Neural cell (in vitro differentiated cells): ENCODE measurements around the gene PHLDB1. TPM values are rescaled to one million over a fixed set of nuclear protein-coding genes. Genes with fewer than 3 reads are reported as not detected.
"Not testable (repeated sequence)": the region's sequence is repeated elsewhere in the genome, so short reads cannot be mapped to it uniquely, and the experiment has no call there.

Experiments used
- H2AFZ ChIP-seq: fragments of 200-600, 300-800 bp; sonication (generic), shearing (Covaris generic); 2 replicates; pipeline ENCODE4 v1.6.0; 2014; ENCODE audit warnings: low read depth, mild to moderate bottlenecking, antibody characterized with exemption, low read length, moderate library complexity
- H3F3A ChIP-seq: fragments of 200-600 bp; shearing (Covaris generic); 2 replicates; pipeline ENCODE4 v1.6.1; 2016; ENCODE audit warnings: mild to moderate bottlenecking, moderate library complexity, mixed read lengths, antibody characterized with exemption, low read length; ENCODE audit not compliant: insufficient read depth, poor library complexity, severe bottlenecking
- H3K27ac ChIP-seq: fragments of 200-600, 300-800 bp; sonication (generic), shearing (Covaris generic); 2 replicates; pipeline ENCODE4 v1.5.1; 2014; ENCODE audit warnings: mild to moderate bottlenecking, low read length, moderate library complexity
- H3K27me3 ChIP-seq: fragments of 300-800, 200-600 bp; sonication (generic), shearing (Covaris generic); 2 replicates; pipeline ENCODE4 v1.6.0; 2014; ENCODE audit warnings: mild to moderate bottlenecking, low read depth, low read length, moderate library complexity; ENCODE audit not compliant: insufficient read depth
- H3K36me3 ChIP-seq: fragments of 300-800, 200-600 bp; sonication (generic), shearing (Covaris generic); 2 replicates; pipeline ENCODE4 v1.5.1; 2014; ENCODE audit warnings: mild to moderate bottlenecking, antibody characterized with exemption, low read length, moderate library complexity; ENCODE audit not compliant: insufficient read depth
- H3K4me2 ChIP-seq: fragments of 300-800, 200-600 bp; sonication (generic), shearing (Covaris generic); 2 replicates; pipeline ENCODE4 v1.6.0; 2014; ENCODE audit warnings: mild to moderate bottlenecking, low read length
- H3K4me3 ChIP-seq: fragments of 300-800, 200-600 bp; sonication (generic), shearing (Covaris generic); 2 replicates; pipeline ENCODE4 v1.5.1; 2014; ENCODE audit warnings: mild to moderate bottlenecking, low read length, moderate library complexity
- H3K79me2 ChIP-seq: fragments of 200-600 bp; shearing (Covaris generic); replicated peaks from 2 replicates; pipeline ENCODE4 v1.6.0; 2014; ENCODE audit warnings: mild to moderate bottlenecking, low read length, moderate library complexity; ENCODE audit not compliant: insufficient read depth
- H3K9ac ChIP-seq: fragments of 300-800, 200-600 bp; sonication (generic), shearing (Covaris generic); 2 replicates; pipeline ENCODE4 v1.6.1; 2016; ENCODE audit warnings: mild to moderate bottlenecking, low read length, mixed read lengths
- H3K9me2 ChIP-seq: fragments of 200-600 bp; shearing (Covaris generic); 2 replicates; pipeline ENCODE4 v1.6.1; 2016; ENCODE audit warnings: mild to moderate bottlenecking, low read length, mixed read lengths; ENCODE audit not compliant: insufficient read depth
- H3K9me3 ChIP-seq: fragments of 200-600, 300-800 bp; sonication (generic), shearing (Covaris generic); 2 replicates; pipeline ENCODE4 v1.6.1; 2016; ENCODE audit warnings: mild to moderate bottlenecking, mixed run types, low read length, moderate library complexity, mixed read lengths
- H4K20me1 ChIP-seq: fragments of 200-600 bp; shearing (Covaris generic); 2 replicates; pipeline ENCODE4 v1.6.1; 2016; ENCODE audit warnings: mild to moderate bottlenecking, mixed run types; ENCODE audit not compliant: insufficient read depth
- EP300 ChIP-seq: fragments of 450-650 bp; conservative IDR thresholded peaks from 2 replicates; pipeline ENCODE4 v1.6.1; 2014; ENCODE audit warnings: antibody characterized with exemption, mild to moderate bottlenecking, moderate library complexity; ENCODE audit not compliant: poor library complexity, severe bottlenecking
- EZH2 ChIP-seq: fragments of 200-600, 300-800 bp; shearing (Covaris generic), sonication (generic); IDR thresholded peaks from 2 replicates; pipeline ENCODE4 v1.6.1; 2014; ENCODE audit warnings: antibody characterized with exemption, low read length, borderline replicate concordance, mild to moderate bottlenecking; ENCODE audit not compliant: insufficient read depth, poor library complexity, severe bottlenecking
- MXI1 ChIP-seq: fragments of 450-650 bp; conservative IDR thresholded peaks from 2 replicates; pipeline ENCODE4 v1.6.1; 2014; ENCODE audit warnings: antibody characterized with exemption, mild to moderate bottlenecking; ENCODE audit not compliant: poor library complexity, severe bottlenecking
- POLR2AphosphoS5 ChIP-seq: IDR thresholded peaks from 2 replicates; pipeline ENCODE4 v1.6.1; 2012
- RAD21 ChIP-seq: fragments of 450-650 bp; conservative IDR thresholded peaks from 2 replicates; pipeline ENCODE4 v1.6.1; 2014; ENCODE audit warnings: antibody characterized with exemption, mild to moderate bottlenecking, moderate library complexity
- SMC3 ChIP-seq: fragments of 450-650 bp; conservative IDR thresholded peaks from 2 replicates; pipeline ENCODE4 v1.6.1; 2014; ENCODE audit warnings: antibody characterized with exemption, mild to moderate bottlenecking, moderate library complexity; ENCODE audit not compliant: poor library complexity
- TAF1 ChIP-seq: IDR thresholded peaks from 2 replicates; pipeline ENCODE4 v1.6.1; 2012; ENCODE audit warnings: low read depth
- polyA plus RNA-seq: library from polyadenylated mRNA; depleted of rRNA; stranded (reverse); fragments of >200 nt; gene quantifications from 2 replicates; pipeline ENCODE4 v1.2.3, GENCODE V29; 2014
- TF ChIP-seq, protein P1 (sequence below): fragments of 450-650 bp; IDR thresholded peaks from 2 replicates; pipeline ENCODE4 v1.5.1; 2014; ENCODE audit warnings: antibody characterized with exemption, mild to moderate bottlenecking, moderate library complexity; ENCODE audit not compliant: poor library complexity, severe bottlenecking
- TF ChIP-seq, protein P2 (sequence below): IDR thresholded peaks from 2 replicates; pipeline ENCODE4 v1.6.1; 2012; ENCODE audit warnings: borderline replicate concordance

The PHLDB1 gene
- polyA plus RNA-seq, 1 donor from 2014 or later = 114 TPM

DNA sequence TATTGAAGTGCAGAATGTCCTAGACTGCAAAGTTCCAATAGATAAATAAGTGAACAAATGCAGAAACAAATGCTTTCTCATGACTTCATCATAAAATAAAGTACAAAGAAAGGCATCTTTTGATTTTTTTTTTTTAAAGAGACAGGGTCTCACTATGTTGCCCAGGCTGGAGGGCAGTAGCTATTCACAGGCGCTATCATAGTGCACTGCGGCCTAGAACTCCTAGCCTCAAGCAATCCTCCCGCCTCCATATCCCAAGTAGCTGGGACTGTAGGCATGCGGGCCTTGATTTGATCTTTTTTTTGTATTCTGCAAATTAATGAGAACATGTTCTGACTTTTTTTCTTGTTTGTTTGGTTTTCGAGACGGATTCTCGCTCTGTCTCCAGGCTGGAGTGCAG is 32.8 kb upstream of the PHLDB1 start:
- Histone ChIP-seq H3K79me2 (peaks cover 68% of the 10 kb centered on the region), H3K4me3 (peak overlapping the region; percentile 89), H4K20me1 (no peaks in the 10 kb centered on the region), H2AFZ (no peak overlapping the region), H3K9me2 (no peaks in the 10 kb centered on the region), H3K4me2 (peak overlapping the region; percentile 74), H3K27ac (no peak overlapping the region), H3K9me3 (no peaks in the 10 kb centered on the region), H3K36me3 (no peaks in the 10 kb centered on the region), H3K9ac (no peak overlapping the region), H3F3A (peaks cover 3% of the 10 kb centered on the region), H3K27me3 (no peaks in the 10 kb centered on the region)
- no peak for TF ChIP-seq EP300

DNA sequence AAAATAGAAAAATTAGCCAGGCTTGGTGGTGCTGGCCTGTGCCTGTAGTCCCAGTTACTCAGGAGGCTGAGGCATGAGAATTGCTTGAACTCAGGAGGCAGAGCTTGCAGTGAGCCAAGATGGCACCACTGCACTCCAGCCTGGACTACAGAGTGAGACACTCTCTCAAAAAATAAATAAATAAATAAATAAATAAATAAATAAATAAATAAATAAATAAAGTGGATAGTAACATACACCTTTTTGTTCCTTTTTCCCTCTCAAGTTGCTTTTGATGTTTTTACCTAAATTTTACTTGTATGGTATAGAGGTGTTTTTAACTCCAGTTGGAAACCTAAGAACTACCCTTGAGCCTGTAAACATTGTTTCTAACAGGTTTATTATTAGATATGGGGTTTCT is 29.4 kb upstream of the PHLDB1 start:
- H2AFZ ChIP-seq, H3K4me3 ChIP-seq, H3K36me3 ChIP-seq, H3K9me3 ChIP-seq, H4K20me1 ChIP-seq, H3F3A ChIP-seq, H3K4me2 ChIP-seq, H3K9ac ChIP-seq, H3K9me2 ChIP-seq, H3K27me3 ChIP-seq, H3K27ac ChIP-seq: not testable (repeated sequence)
- peaks cover 70% of the 10 kb centered on the region for H3K79me2 ChIP-seq

- Histone ChIP-seq H2AFZ (no peak overlapping the region), H4K20me1 (no peaks in the 10 kb centered on the region), H3K27ac (no peak overlapping the region), H3K4me3 (no peak overlapping the region), H3K9me3 (no peaks in the 10 kb centered on the region), H3K4me2 (no peak overlapping the region), H3K27me3 (no peaks in the 10 kb centered on the region), H3K9ac (no peak overlapping the region), H3K79me2 (peaks cover 40% of the 10 kb centered on the region), H3K9me2 (no peaks in the 10 kb centered on the region), H3K36me3 (no peaks in the 10 kb centered on the region), H3F3A (no peaks in the 10 kb centered on the region)
- no peak for TF ChIP-seq POLR2AphosphoS5
- TF ChIP-seq MXI1 = no peak
- no peak for TF ChIP-seq SMC3
- TF ChIP-seq, protein P1, sequence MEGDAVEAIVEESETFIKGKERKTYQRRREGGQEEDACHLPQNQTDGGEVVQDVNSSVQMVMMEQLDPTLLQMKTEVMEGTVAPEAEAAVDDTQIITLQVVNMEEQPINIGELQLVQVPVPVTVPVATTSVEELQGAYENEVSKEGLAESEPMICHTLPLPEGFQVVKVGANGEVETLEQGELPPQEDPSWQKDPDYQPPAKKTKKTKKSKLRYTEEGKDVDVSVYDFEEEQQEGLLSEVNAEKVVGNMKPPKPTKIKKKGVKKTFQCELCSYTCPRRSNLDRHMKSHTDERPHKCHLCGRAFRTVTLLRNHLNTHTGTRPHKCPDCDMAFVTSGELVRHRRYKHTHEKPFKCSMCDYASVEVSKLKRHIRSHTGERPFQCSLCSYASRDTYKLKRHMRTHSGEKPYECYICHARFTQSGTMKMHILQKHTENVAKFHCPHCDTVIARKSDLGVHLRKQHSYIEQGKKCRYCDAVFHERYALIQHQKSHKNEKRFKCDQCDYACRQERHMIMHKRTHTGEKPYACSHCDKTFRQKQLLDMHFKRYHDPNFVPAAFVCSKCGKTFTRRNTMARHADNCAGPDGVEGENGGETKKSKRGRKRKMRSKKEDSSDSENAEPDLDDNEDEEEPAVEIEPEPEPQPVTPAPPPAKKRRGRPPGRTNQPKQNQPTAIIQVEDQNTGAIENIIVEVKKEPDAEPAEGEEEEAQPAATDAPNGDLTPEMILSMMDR = no peak
- TF ChIP-seq, protein P2, sequence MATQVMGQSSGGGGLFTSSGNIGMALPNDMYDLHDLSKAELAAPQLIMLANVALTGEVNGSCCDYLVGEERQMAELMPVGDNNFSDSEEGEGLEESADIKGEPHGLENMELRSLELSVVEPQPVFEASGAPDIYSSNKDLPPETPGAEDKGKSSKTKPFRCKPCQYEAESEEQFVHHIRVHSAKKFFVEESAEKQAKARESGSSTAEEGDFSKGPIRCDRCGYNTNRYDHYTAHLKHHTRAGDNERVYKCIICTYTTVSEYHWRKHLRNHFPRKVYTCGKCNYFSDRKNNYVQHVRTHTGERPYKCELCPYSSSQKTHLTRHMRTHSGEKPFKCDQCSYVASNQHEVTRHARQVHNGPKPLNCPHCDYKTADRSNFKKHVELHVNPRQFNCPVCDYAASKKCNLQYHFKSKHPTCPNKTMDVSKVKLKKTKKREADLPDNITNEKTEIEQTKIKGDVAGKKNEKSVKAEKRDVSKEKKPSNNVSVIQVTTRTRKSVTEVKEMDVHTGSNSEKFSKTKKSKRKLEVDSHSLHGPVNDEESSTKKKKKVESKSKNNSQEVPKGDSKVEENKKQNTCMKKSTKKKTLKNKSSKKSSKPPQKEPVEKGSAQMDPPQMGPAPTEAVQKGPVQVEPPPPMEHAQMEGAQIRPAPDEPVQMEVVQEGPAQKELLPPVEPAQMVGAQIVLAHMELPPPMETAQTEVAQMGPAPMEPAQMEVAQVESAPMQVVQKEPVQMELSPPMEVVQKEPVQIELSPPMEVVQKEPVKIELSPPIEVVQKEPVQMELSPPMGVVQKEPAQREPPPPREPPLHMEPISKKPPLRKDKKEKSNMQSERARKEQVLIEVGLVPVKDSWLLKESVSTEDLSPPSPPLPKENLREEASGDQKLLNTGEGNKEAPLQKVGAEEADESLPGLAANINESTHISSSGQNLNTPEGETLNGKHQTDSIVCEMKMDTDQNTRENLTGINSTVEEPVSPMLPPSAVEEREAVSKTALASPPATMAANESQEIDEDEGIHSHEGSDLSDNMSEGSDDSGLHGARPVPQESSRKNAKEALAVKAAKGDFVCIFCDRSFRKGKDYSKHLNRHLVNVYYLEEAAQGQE = no peak
- TF ChIP-seq TAF1 = no peak
- TF ChIP-seq RAD21 = no peak
- no peak for TF ChIP-seq EP300
- TF ChIP-seq EZH2 = no peak
Measured at GRCh38 chr11:118581057-118581456, 26.4 kb upstream of the PHLDB1 start.
